ENCODE measurements around the gene TBC1D1.

GRCh38 chr4:37960098-37960497, 69.2 kb downstream of the TBC1D1 start, which contains the start of gene PTTG2:
- TF ChIP-seq, protein P1, sequence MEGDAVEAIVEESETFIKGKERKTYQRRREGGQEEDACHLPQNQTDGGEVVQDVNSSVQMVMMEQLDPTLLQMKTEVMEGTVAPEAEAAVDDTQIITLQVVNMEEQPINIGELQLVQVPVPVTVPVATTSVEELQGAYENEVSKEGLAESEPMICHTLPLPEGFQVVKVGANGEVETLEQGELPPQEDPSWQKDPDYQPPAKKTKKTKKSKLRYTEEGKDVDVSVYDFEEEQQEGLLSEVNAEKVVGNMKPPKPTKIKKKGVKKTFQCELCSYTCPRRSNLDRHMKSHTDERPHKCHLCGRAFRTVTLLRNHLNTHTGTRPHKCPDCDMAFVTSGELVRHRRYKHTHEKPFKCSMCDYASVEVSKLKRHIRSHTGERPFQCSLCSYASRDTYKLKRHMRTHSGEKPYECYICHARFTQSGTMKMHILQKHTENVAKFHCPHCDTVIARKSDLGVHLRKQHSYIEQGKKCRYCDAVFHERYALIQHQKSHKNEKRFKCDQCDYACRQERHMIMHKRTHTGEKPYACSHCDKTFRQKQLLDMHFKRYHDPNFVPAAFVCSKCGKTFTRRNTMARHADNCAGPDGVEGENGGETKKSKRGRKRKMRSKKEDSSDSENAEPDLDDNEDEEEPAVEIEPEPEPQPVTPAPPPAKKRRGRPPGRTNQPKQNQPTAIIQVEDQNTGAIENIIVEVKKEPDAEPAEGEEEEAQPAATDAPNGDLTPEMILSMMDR (IDR thresholded peaks at IDR 0.05): no peak
- TF ChIP-seq POLR2A (IDR thresholded peaks at IDR 0.05): no peak
